Astrocyte of the cerebellum (primary cell): ENCODE results near the gene LAMTOR4.
"Not testable (repeated sequence)": the region's sequence is repeated elsewhere in the genome, so short reads cannot be mapped to it uniquely, and the experiment has no call there.

Experiments
- DNase-seq: peaks from one replicate; pipeline ENCODE4 v3.0.0-alpha.2; 2011; ENCODE audit warnings: low read depth
- H3K4me3 ChIP-seq: 2 replicates; pipeline ENCODE4 v1.5.1; 2011; ENCODE audit warnings: mild to moderate bottlenecking, low read depth, low read length, moderate library complexity
- in situ Hi-C: cut with HindIII; loops from 2 replicates; pipeline ENCODE4 v1.10.0; 2017; ENCODE audit warnings: low sequenced_read_pairs
- TF ChIP-seq, protein P1 (sequence below): IDR thresholded peaks from 2 replicates; pipeline ENCODE4 v1.5.1; 2012; ENCODE audit warnings: low read length, low read depth, moderate library complexity, mild to moderate bottlenecking; ENCODE audit errors: missing control alignments

The LAMTOR4 gene

DNA sequence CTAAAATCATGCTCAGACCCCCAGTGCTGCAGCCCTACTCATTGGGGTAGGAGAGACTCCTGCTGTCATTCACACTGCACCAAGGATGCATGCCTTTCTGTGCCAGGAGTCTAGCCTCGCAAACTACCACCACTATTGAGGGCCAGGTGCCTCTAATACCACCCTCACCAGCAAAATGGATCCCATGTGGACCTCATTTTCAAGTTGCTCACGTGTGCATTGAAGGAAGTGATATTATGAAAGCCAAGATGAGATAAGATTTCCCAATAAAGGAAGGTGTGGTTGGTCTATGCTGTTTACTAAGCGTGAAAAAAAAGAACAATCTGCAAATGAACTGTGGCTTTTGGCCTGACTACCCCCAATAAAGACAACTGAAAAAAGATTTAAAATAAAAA lies 7.2 kb upstream of the LAMTOR4 start:
- no peak overlapping the region for H3K4me3 ChIP-seq
- no peak for DNase-seq
- in situ Hi-C loops = no loop called here
- TF ChIP-seq, protein P1, sequence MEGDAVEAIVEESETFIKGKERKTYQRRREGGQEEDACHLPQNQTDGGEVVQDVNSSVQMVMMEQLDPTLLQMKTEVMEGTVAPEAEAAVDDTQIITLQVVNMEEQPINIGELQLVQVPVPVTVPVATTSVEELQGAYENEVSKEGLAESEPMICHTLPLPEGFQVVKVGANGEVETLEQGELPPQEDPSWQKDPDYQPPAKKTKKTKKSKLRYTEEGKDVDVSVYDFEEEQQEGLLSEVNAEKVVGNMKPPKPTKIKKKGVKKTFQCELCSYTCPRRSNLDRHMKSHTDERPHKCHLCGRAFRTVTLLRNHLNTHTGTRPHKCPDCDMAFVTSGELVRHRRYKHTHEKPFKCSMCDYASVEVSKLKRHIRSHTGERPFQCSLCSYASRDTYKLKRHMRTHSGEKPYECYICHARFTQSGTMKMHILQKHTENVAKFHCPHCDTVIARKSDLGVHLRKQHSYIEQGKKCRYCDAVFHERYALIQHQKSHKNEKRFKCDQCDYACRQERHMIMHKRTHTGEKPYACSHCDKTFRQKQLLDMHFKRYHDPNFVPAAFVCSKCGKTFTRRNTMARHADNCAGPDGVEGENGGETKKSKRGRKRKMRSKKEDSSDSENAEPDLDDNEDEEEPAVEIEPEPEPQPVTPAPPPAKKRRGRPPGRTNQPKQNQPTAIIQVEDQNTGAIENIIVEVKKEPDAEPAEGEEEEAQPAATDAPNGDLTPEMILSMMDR = no peak

DNA sequence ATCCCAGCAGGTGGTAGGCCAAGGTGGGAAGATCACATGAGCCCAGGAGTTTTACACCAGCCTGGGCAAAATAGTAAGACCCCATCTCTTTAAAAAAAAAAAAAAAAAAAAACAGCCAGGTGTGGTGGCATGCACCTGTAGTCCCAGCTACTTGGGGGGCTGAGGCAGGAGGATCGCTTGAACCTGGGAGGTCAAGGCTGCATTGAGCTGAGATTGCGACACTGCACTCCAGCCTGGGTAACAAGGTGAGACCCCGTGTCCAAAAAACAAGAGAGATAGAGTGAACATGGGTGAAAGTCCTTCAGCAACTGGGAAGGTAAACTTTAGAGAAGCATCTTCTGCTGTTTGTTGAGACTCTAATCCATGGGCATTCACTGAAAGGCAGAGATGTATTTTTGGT lies 6.3 kb upstream of the LAMTOR4 start:
- no peak overlapping the region for H3K4me3 ChIP-seq
- DNase-seq = no peak
- TF ChIP-seq, protein P1 = no peak
- in situ Hi-C loops = no loop called here

DNA sequence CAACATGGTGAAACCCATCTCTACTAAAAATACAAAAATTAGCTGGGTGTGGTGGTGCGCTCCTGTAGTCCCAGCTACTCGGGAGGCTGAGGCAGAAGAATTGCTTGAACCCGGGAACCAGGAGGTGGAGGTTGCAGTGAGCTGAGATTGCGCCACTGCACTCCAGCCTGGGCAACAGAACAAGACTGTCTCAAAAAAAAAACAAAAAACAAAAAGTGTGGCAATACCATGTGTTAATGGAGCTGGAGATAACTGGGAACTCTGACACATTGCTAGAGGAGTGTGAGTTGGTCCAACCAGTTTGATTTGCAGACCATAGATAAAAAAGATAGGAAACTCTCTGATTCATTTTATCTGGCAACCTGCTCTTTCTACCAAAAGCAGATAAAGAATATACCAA lies 2.4 kb upstream of the LAMTOR4 start:
- H3K4me3 ChIP-seq, in situ Hi-C loops, DNase-seq: not testable (repeated sequence)

DNA sequence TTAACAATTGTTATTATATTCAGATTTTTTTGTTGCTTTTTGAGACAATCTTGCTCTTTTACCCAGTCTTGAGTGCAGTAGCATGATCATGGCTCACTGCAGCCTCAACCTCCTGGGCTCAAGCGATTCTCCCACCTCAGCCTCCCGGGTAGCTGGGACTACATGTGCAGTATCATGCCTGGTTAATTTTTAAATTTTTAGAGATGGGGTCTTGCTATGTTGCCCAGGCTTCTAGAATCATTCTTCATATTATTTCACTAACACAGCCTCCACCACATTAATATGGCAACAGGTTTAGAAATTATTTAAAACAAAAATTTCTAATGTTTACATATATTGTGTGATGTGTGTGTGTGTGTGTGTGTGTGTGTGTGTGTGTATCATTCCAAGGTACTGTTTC lies 1.4 kb upstream of the LAMTOR4 start:
- in situ Hi-C loops = no loop called here
- TF ChIP-seq, protein P1 = no peak
- H3K4me3 ChIP-seq = no peak overlapping the region
- DNase-seq = no peak

DNA sequence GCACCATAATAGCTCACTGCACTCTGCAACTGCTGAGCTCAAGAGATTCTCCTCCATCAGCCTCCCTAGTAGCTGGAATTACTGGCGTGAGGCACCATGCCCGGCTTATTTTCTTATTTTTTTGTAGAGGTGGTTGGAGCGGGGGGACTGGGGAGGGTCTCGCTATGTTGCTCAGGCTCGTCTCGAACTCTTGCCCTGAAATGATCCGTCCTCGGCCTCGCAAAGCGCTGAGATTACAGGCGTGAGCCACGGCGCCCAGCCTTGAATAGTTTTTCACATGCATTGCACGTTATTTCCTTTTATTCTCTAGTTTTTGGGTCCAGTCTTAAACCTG lies 526 bp upstream of the LAMTOR4 start:
- in situ Hi-C loops = no loop called here
- H3K4me3 ChIP-seq = peak overlapping the region; percentile 99
- TF ChIP-seq, protein P1 = no peak
- no peak for DNase-seq

DNA sequence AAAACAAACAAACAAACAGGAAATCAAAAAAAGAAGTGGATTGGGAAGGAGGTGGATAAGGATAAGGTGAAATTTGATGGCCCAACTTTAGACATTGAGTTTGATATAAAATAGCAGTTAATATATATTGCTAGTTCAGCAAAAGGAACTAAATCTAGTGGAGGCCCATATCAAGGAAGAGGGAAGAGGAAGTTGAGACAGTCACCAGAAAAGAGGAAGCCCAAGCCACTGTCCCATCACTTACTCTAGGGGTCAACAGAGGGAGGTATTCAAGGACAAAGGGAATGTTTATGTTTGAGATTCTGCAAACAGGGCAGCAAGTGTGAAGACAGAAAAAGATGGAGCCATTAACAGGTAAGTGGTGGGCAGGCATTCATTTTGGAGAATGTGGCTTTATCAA lies 3.7 kb downstream of the LAMTOR4 start:
- in situ Hi-C loops = no loop called here
- no peak overlapping the region for H3K4me3 ChIP-seq
- TF ChIP-seq, protein P1 = no peak
- no peak for DNase-seq

DNA sequence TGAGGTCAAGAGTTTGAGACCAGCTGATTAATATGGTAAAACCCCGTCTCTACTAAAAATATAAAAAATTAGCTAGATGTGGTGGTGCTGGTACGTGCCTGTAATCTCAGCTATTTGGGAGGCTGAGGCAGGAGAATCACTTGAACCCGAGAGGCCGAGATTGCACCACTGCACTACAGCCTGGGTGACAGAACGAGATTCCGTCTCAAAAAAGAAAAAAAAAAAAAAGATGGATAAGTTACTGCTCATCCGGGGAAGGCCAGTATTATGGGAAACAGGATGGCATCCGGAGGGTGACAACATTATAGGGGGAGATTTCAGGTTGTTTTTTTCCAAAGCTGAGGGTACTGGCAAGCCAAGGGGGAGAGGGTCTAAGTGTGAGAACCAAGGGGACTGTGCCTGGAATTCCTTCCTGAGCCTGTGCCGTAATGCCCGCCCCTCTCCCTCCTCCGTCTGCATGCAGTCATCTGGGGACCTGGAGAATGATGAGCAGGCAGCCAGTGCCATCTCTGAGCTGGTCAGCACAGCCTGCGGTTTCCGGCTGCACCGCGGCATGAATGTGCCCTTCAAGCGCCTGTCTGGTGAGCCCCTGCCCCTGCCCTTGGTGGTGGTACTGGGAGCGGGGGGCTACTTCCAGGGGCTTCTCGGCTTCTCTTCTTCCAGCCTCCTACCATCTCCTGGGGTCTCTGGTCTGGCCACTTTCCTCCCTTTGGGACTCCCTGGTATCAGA lies 4.4 kb downstream of the LAMTOR4 start:
- no peak for DNase-seq
- TF ChIP-seq, protein P1 = no peak
- in situ Hi-C loops = no loop called here
- no peak overlapping the region for H3K4me3 ChIP-seq
